Neural cell (in vitro differentiated cells): ENCODE measurements around the gene PECR.

ENCODE experiments used
- CTCF ChIP-seq: fragments of 450-650 bp; IDR thresholded peaks from 2 replicates; pipeline ENCODE4 v1.5.1; 2014; ENCODE audit warnings: antibody characterized with exemption, mild to moderate bottlenecking, moderate library complexity; ENCODE audit not compliant: poor library complexity, severe bottlenecking
- REST ChIP-seq: IDR thresholded peaks from 2 replicates; pipeline ENCODE4 v1.6.1; 2012; ENCODE audit warnings: borderline replicate concordance

GRCh38 chr2:216081012-216081411, 597 bp downstream of the PECR start:
- no peak for TF ChIP-seq REST
- TF ChIP-seq CTCF: no peak
